GM19193 (cell line): Measurements from ENCODE around the gene ODAD3.

Source experiments
- POLR2A ChIP-seq: IDR thresholded peaks from 4 replicates; pipeline ENCODE4 v1.6.1; 2011; ENCODE audit not compliant: insufficient read depth, insufficient read length; ENCODE audit errors: extremely low read depth

ODAD3 gene

GRCh38 chr19:11377237-11377636 lies 57.7 kb downstream of the ODAD3 start:
- TF ChIP-seq POLR2A = no peak

GRCh38 chr19:11375143-11375948 lies 59.6 kb downstream of the ODAD3 start:
- peak; percentile 68 for TF ChIP-seq POLR2A

- TF ChIP-seq POLR2A = peak; percentile 89
Measured at GRCh38 chr19:11374433-11375142, 60.3 kb downstream of the ODAD3 start, which contains the start of gene SWSAP1. SWSAP1 (plus strand) TSS chr19:11374666; CDS start chr19:11374681, 15 bp downstream.

GRCh38 chr19:11373885-11374432 lies 61.0 kb downstream of the ODAD3 start:
- TF ChIP-seq POLR2A = no peak

- no peak for TF ChIP-seq POLR2A
Measured at GRCh38 chr19:11373166-11373884, 61.6 kb downstream of the ODAD3 start.

- no peak for TF ChIP-seq POLR2A
Measured at GRCh38 chr19:11370744-11371143, 64.2 kb downstream of the ODAD3 start.
